ENCODE measurements around the gene PDZRN3.
"Not testable (repeated sequence)": the region's sequence is repeated elsewhere in the genome, so short reads cannot be mapped to it uniquely, and the experiment has no call there.

The PDZRN3 gene

GRCh38 chr3:73569246-73569760 lies 55.4 kb downstream of the PDZRN3 start:
- H3K36me3 ChIP-seq, result no peaks in the 10 kb centered on the region
- DNase-seq, result no peak
- no peak overlapping the region for H3K4me3 ChIP-seq (ENCODE audit: low read depth, low read length)
- H3K9me3 ChIP-seq, result no peaks in the 10 kb centered on the region
- H3K4me1 ChIP-seq, result peaks cover 5% of the 10 kb centered on the region; the same call in 1 of the 2 replicates
- H3K27me3 ChIP-seq, result no peaks in the 10 kb centered on the region
- TF ChIP-seq, protein P1, sequence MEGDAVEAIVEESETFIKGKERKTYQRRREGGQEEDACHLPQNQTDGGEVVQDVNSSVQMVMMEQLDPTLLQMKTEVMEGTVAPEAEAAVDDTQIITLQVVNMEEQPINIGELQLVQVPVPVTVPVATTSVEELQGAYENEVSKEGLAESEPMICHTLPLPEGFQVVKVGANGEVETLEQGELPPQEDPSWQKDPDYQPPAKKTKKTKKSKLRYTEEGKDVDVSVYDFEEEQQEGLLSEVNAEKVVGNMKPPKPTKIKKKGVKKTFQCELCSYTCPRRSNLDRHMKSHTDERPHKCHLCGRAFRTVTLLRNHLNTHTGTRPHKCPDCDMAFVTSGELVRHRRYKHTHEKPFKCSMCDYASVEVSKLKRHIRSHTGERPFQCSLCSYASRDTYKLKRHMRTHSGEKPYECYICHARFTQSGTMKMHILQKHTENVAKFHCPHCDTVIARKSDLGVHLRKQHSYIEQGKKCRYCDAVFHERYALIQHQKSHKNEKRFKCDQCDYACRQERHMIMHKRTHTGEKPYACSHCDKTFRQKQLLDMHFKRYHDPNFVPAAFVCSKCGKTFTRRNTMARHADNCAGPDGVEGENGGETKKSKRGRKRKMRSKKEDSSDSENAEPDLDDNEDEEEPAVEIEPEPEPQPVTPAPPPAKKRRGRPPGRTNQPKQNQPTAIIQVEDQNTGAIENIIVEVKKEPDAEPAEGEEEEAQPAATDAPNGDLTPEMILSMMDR (IDR thresholded peaks at IDR 0.05; ENCODE audit: low read depth, low read length), result no peak

- Histone ChIP-seq H3K9me3 (no peaks in the 10 kb centered on the region), H3K27me3 (no peaks in the 10 kb centered on the region), H3K36me3 (no peaks in the 10 kb centered on the region), H3K4me1 (peaks cover 5% of the 10 kb centered on the region; the same call in 1 of the 2 replicates), H3K4me3 (ENCODE audit: low read depth, low read length) (no peak overlapping the region)
- TF ChIP-seq, protein P1 (IDR thresholded peaks at IDR 0.05; ENCODE audit: low read depth, low read length), result no peak
- no peak for DNase-seq
Observed at GRCh38 chr3:73568371-73568862, 56.3 kb downstream of the PDZRN3 start.

DNA sequence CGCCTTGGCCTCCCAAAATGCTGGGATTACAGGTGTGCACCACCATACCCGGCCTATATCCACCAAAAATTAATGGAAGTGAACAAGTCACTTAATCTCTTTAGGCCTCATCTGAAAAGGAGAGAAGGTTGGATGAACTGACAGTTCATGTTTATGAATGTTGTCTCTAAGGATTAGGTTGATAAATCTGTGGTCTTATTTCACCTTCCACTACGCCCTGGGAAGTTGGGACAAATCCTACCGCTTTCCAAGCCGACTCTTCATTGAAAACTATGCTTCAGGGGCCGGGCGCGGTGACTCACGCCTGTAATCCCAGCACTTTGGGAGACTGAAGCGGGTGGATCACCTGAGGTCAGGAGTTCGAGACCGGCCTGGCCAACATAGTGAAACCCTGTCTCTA lies 59.4 kb downstream of the PDZRN3 start:
- not testable (repeated sequence) for H3K4me1 ChIP-seq; H3K27me3 ChIP-seq; H3K36me3 ChIP-seq; DNase-seq; H3K4me3 ChIP-seq (ENCODE audit: low read depth, low read length); H3K9me3 ChIP-seq

- H3K9me3 ChIP-seq, result no peaks in the 10 kb centered on the region
- H3K27me3 ChIP-seq, result no peaks in the 10 kb centered on the region
- no peak overlapping the region for H3K4me3 ChIP-seq (ENCODE audit: low read depth, low read length)
- peaks cover 7% of the 10 kb centered on the region; the same call in 1 of the 2 replicates for H3K4me1 ChIP-seq
- H3K36me3 ChIP-seq, result no peaks in the 10 kb centered on the region
- TF ChIP-seq, protein P1 (IDR thresholded peaks at IDR 0.05; ENCODE audit: low read depth, low read length), result no peak
- no peak for DNase-seq
Observed at GRCh38 chr3:73563896-73564582, 60.7 kb downstream of the PDZRN3 start.

DNA sequence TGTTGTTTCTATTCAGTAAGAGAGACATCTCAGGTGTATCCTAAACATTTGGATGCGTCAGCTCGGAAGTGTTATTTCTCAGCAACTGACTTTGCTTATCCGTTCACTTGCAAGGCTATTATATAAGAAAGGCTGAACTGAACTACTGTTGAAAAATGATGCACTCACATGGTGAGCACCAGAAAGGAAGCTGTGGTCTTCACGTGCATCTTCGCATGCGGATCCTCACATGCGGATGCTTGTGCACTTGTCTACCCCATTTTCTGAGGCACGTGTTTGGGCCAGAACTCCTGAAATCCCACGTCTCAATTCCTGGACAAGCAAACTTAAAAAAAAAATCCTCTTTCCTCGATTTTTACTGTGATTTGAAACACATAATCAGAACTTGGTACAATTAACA lies 63.2 kb downstream of the PDZRN3 start:
- Histone ChIP-seq H3K36me3 (no peaks in the 10 kb centered on the region), H3K27me3 (no peaks in the 10 kb centered on the region)
- DNase-seq, result no peak

DNA sequence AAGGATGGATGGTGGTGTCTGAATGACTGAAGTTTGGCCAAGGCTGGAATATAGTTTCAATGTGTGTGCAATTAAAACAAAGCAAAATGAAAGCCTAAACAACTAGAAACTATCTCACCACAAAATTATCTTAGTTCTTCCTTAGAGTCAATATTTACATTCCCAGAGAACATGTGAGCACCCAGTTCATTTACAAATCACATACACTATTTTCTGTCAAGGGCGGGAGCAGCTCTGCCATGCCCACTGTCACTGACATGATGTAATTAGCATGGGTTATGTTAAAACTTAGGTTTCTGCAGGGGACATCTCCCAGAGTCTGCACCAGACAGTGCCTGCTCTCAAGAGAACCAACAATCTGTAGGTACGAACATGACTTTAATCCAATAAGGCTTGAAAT lies 65.0 kb downstream of the PDZRN3 start:
- DNase-seq, result no peak
- Histone ChIP-seq H3K27me3 (no peaks in the 10 kb centered on the region), H3K4me3 (ENCODE audit: low read depth, low read length) (no peak overlapping the region), H3K9me3 (no peaks in the 10 kb centered on the region), H3K4me1 (peaks cover 14% of the 10 kb centered on the region), H3K36me3 (no peaks in the 10 kb centered on the region)
- TF ChIP-seq, protein P1 (IDR thresholded peaks at IDR 0.05; ENCODE audit: low read depth, low read length), result no peak

More for the DNA sequence above, 63.2 kb downstream of the PDZRN3 start:
- no peak overlapping the region for H3K4me3 ChIP-seq (ENCODE audit: low read depth, low read length)
- H3K4me1 ChIP-seq, result peaks cover 12% of the 10 kb centered on the region; the same call in 1 of the 2 replicates
- TF ChIP-seq, protein P1 (IDR thresholded peaks at IDR 0.05; ENCODE audit: low read depth, low read length), result no peak
- no peaks in the 10 kb centered on the region for H3K9me3 ChIP-seq

Measured in BE2C (cell line).